ENCODE measurements around the gene OR4C6.

Gene OR4C6

GRCh38 chr11:55707029-55707428, 45.0 kb downstream of the OR4C6 start:
- TF ChIP-seq, protein P1, sequence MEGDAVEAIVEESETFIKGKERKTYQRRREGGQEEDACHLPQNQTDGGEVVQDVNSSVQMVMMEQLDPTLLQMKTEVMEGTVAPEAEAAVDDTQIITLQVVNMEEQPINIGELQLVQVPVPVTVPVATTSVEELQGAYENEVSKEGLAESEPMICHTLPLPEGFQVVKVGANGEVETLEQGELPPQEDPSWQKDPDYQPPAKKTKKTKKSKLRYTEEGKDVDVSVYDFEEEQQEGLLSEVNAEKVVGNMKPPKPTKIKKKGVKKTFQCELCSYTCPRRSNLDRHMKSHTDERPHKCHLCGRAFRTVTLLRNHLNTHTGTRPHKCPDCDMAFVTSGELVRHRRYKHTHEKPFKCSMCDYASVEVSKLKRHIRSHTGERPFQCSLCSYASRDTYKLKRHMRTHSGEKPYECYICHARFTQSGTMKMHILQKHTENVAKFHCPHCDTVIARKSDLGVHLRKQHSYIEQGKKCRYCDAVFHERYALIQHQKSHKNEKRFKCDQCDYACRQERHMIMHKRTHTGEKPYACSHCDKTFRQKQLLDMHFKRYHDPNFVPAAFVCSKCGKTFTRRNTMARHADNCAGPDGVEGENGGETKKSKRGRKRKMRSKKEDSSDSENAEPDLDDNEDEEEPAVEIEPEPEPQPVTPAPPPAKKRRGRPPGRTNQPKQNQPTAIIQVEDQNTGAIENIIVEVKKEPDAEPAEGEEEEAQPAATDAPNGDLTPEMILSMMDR (IDR thresholded peaks at IDR 0.05; ENCODE audit: insufficient read depth, low read length, missing control alignments), result peak; percentile 17
- ChIA-PET POLR2A (no interaction called here), CTCF (no interaction called here)
- H3K4me3 ChIP-seq (ENCODE audit: low read depth, low read length), result no peak overlapping the region
- peak; percentile 1 for DNase-seq (ENCODE audit: low read depth, low spot score)

DNA sequence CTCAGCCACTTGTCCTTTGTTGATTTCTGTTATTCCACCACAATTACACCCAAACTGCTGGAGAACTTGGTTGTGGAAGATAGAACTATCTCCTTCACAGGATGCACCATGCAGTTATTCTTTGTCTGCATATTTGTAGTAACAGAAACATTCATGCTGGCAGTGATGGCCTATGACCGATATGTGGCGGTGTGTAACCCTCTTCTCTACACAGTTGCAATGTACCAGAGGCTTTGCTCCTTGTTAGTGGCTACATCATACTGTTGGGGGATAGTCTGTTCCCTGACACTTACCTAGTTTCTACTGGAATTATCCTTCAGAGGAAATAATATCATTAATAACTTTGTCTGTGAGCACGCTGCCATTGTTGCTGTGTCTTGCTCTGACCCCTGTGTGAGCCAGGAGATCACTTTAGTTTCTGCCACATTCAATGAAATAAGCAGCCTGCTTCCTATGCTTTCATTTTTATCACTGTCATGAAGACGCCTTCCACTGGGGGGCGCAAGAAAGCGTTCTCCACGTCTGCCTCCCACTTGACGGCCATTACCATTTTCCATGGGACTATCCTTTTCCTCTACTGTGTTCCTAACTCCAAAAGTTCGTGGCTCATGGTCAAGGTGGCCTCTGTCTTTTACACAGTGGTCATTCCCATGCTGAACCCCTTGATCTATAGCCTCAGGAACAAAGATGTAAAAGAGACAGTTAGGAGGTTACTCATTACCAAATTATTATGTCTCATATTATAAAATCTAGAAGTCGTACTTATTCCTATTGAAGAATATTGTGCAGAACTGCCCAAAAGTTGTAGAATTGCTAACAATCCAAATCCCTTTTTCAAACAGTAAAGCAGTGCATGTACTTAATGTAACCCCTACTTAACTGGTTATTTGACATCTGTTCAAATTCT, 53.2 kb downstream of the OR4C6 start:
- no peak overlapping the region for H3K4me3 ChIP-seq (ENCODE audit: low read depth, low read length)
- ChIA-PET CTCF (no interaction called here), POLR2A (no interaction called here)
- TF ChIP-seq, protein P1 (IDR thresholded peaks at IDR 0.05; ENCODE audit: insufficient read depth, low read length, missing control alignments), result no peak
- DNase-seq (ENCODE audit: low read depth, low spot score), result no peak
